Measurements from ENCODE around the gene PKM. TPM values are rescaled to one million over a fixed set of nuclear protein-coding genes. Genes with fewer than 3 reads are reported as not detected.

Gene PKM
- total and polyA plus RNA-seq, 2 donors (not counting 3 experiments of a cell fraction or from before 2014, with no cell fraction given) = 689 to 968 TPM

DNA sequence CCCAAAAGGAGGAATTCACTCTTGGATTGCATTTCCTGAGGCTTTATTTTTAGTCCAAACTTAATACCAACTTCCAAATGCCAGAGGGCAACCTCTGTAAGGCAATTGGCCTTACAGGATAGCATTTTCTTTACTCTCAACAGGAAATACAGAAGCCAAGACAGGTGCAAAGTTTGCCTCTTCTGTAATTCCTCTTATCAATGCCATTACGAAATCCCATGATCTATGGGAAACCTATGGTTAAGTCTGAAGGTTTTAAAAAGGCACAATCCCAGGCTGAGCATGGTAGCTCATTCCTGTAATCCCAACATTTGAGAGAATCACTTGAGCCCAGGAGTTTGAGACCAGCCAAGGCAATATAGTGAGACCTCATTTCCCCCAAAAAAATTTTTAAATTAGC, 14.9 kb downstream of the PKM start:
- Histone ChIP-seq H3K27ac (ENCODE audit: insufficient read depth, low read depth, low read length) (no peak overlapping the region), H2AFZ (ENCODE audit: low read depth, low read length) (no peak overlapping the region), H3K4me1 (ENCODE audit: control insufficient read depth, extremely low read depth, insufficient read depth, low read length) (no peaks in the 10 kb centered on the region), H3K79me2 (ENCODE audit: control insufficient read depth, insufficient read depth, low read length) (peaks cover 64% of the 10 kb centered on the region), H3K9me1 (replicated peaks; ENCODE audit: control insufficient read depth, extremely low read depth, insufficient read depth, low read length) (no peaks in the 10 kb centered on the region), H3K36me3 (ENCODE audit: control insufficient read depth in 2 of 2, extremely low read depth in 1 of 2, insufficient read depth in 2 of 2, low read length in 2 of 2) (peaks cover 30 to 51% of the 10 kb centered on the region in 2 experiments), H3K27me3 (ENCODE audit: control insufficient read depth in 2 of 2, insufficient read depth in 2 of 2, low read length in 2 of 2) (no peaks in the 10 kb centered on the region), H3K4me3 (replicated peaks in 1 of 3; ENCODE audit: insufficient read depth in 1 of 3, low read depth in 1 of 3, low read length in 3 of 3) (no peak overlapping the region), H3K9me3 (replicated peaks; ENCODE audit: control insufficient read depth, insufficient read depth, low read length) (no peaks in the 10 kb centered on the region), H4K20me1 (replicated peaks; ENCODE audit: control insufficient read depth, extremely low read depth, insufficient read depth, low read length) (peaks cover 1% of the 10 kb centered on the region), H3K4me2 (ENCODE audit: insufficient read depth, low read length) (no peak overlapping the region), H3K9ac (replicated peaks; ENCODE audit: extremely low read depth, insufficient read depth, low read length) (no peak overlapping the region)
- FAIRE-seq (no peak), DNase-seq (ENCODE audit: low read depth, low spot score) (no peak)
- CTCF ChIA-PET = interaction anchor here (1.4 to 3.0 kb wide), 2 partner anchors 11 to 46 kb away, joined by 3 to 14 read pairs; no protein-coding TSS in a partner anchor
- POLR2A ChIA-PET = no interaction called here
- intact Hi-C loops (cut with micrococcal nuclease) = no loop called here
- dilution Hi-C loops (cut with MboI; ENCODE audit: extremely low pct_ligation_motif_present, low sequenced_read_pairs) = no loop called here
- TF ChIP-seq GATA2 (IDR thresholded peaks at IDR 0.05; ENCODE audit: insufficient read depth, insufficient read length, low read depth, low read length) (no peak), JUN (IDR thresholded peaks at IDR 0.05; ENCODE audit: borderline replicate concordance, insufficient read depth, insufficient read length, low read depth) (no peak), EZH2 (IDR thresholded peaks at IDR 0.05; ENCODE audit: borderline replicate concordance, low read depth, low read length, severe bottlenecking) (no peak), FOS (IDR thresholded peaks at IDR 0.05; ENCODE audit: borderline replicate concordance, insufficient read depth, low read length) (no peak), POLR2A (IDR thresholded peaks at IDR 0.05; ENCODE audit: low read depth, low read length) (no peak), MYC (IDR thresholded peaks at IDR 0.05; ENCODE audit: low read depth, low read length) (no peak), POLR2AphosphoS5 (IDR thresholded peaks at IDR 0.05; ENCODE audit: insufficient read depth, low read depth, low read length) (no peak)
- TF ChIP-seq, protein P1, sequence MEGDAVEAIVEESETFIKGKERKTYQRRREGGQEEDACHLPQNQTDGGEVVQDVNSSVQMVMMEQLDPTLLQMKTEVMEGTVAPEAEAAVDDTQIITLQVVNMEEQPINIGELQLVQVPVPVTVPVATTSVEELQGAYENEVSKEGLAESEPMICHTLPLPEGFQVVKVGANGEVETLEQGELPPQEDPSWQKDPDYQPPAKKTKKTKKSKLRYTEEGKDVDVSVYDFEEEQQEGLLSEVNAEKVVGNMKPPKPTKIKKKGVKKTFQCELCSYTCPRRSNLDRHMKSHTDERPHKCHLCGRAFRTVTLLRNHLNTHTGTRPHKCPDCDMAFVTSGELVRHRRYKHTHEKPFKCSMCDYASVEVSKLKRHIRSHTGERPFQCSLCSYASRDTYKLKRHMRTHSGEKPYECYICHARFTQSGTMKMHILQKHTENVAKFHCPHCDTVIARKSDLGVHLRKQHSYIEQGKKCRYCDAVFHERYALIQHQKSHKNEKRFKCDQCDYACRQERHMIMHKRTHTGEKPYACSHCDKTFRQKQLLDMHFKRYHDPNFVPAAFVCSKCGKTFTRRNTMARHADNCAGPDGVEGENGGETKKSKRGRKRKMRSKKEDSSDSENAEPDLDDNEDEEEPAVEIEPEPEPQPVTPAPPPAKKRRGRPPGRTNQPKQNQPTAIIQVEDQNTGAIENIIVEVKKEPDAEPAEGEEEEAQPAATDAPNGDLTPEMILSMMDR (IDR thresholded peaks at IDR 0.05; ENCODE audit: extremely low read depth in 1 of 2, insufficient read depth in 1 of 2, low read depth in 1 of 2, low read length in 2 of 2) = no peak
- TF ChIP-seq, protein P2, sequence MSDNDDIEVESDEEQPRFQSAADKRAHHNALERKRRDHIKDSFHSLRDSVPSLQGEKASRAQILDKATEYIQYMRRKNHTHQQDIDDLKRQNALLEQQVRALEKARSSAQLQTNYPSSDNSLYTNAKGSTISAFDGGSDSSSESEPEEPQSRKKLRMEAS (IDR thresholded peaks at IDR 0.05; ENCODE audit: insufficient read depth, insufficient read length) = no peak
- no TSS peak for BruUV-seq (replicated peaks)
